HepG2 (cell line): ENCODE results near the gene EEF1A2. TPM values are rescaled to one million over a fixed set of nuclear protein-coding genes. Genes with fewer than 3 reads are reported as not detected.

Source experiments
- ATF7 ChIP-seq, 2 experiments: fragments of 450-650 bp in 1 of 2; sonication (generic) in 1 of 2; formaldehyde crosslinking in 1 of 2; IDR thresholded peaks; 2 replicates each; pipeline versions ENCODE4 v1.4.0 to v1.6.1; 2016 to 2020; ENCODE audit warnings: antibody characterized with exemption in 1 of 2, mild to moderate bottlenecking in 1 of 2, missing genetic modification reagents in 1 of 2
- GTF2F1 ChIP-seq: fragments of 150-350 bp; IDR thresholded peaks from 2 replicates; pipeline ENCODE4 v1.6.1; 2014; ENCODE audit warnings: low read length
- HMGA1 ChIP-seq: sonication (generic); formaldehyde crosslinking; conservative IDR thresholded peaks from 2 replicates; pipeline ENCODE4 v1.4.0; 2020; ENCODE audit warnings: missing genetic modification reagents
- IRF1 ChIP-seq: sonication (generic); formaldehyde crosslinking; IDR thresholded peaks from 2 replicates; pipeline ENCODE4 v1.4.0; 2020; ENCODE audit warnings: low read depth, mild to moderate bottlenecking, missing genetic modification reagents
- LRRFIP1 ChIP-seq: sonication (generic); formaldehyde crosslinking; conservative IDR thresholded peaks from 2 replicates; pipeline ENCODE4 v1.4.0; 2020; ENCODE audit warnings: missing genetic modification reagents
- MXD4 ChIP-seq: IDR thresholded peaks from 2 replicates; pipeline ENCODE4 v1.6.1; 2016; ENCODE audit warnings: mild to moderate bottlenecking, missing biosample characterization, missing genetic modification reagents
- PLSCR1 ChIP-seq: sonication (generic); formaldehyde crosslinking; IDR thresholded peaks from 2 replicates; pipeline ENCODE4 v1.5.0; 2020; ENCODE audit warnings: missing genetic modification reagents, mild to moderate bottlenecking, borderline replicate concordance
- SAFB2 ChIP-seq: sonication (generic); formaldehyde crosslinking; IDR thresholded peaks from 2 replicates; pipeline ENCODE4 v1.5.1; 2020; ENCODE audit warnings: missing genetic modification reagents, low read depth, mild to moderate bottlenecking, borderline replicate concordance
- U2AF1 ChIP-seq: fragments of 200-400 bp; formaldehyde crosslinking; optimal IDR thresholded peaks from 2 replicates; pipeline ENCODE3; 2017; ENCODE audit warnings: mild to moderate bottlenecking, low read depth, low read length
- ZKSCAN1 ChIP-seq: fragments of 150-350 bp; IDR thresholded peaks from 2 replicates; pipeline ENCODE4 v1.6.1; 2014; ENCODE audit warnings: low read length
- ZNF460 ChIP-seq: sonication (generic); formaldehyde crosslinking; IDR thresholded peaks from 2 replicates; pipeline ENCODE4 v1.5.1; 2020; ENCODE audit warnings: missing genetic modification reagents, mild to moderate bottlenecking, borderline replicate concordance
- ZNF747 ChIP-seq: sonication (generic); formaldehyde crosslinking; IDR thresholded peaks from 2 replicates; pipeline ENCODE4 v1.8.1; 2023; ENCODE audit warnings: missing genetic modification reagents, mild to moderate bottlenecking, borderline replicate concordance
- ZNF775 ChIP-seq: sonication (generic); formaldehyde crosslinking; IDR thresholded peaks from 2 replicates; pipeline ENCODE4 v1.4.0; 2020; ENCODE audit warnings: missing genetic modification reagents, mild to moderate bottlenecking, moderate library complexity, borderline replicate concordance
- polyA plus RNA-seq, 8 experiments: library from polyadenylated mRNA; depleted of rRNA in 3 of 8; stranded (reverse) in 7 of 8; unstranded in 1 of 8; fragments of >200 nt; fragmentation: Illumina TruSeq in 4 of 8; extraction: Trizol in 4 of 8; gene quantifications; 2 replicates each; pipeline versions ENCODE4 v1.2.1 to v1.2.3, GENCODE V29; 2011 to 2016; ENCODE audit warnings: low read depth in 4 of 8, missing spikeins in 1 of 8, mixed read lengths in 1 of 8; ENCODE audit not compliant: insufficient read depth in 1 of 8
- total RNA-seq, 5 experiments: library from RNA; depleted of rRNA; stranded (reverse); fragments of >200 nt; fragmentation: Illumina TruSeq; extraction: Trizol; gene quantifications; 2 replicates each; pipeline ENCODE4 v1.2.3, GENCODE V29; 2016; ENCODE audit warnings: low read depth in 1 of 5
- TF ChIP-seq, protein P1 (sequence below): sonication (generic); formaldehyde crosslinking; conservative IDR thresholded peaks from 2 replicates; pipeline ENCODE4 v1.4.0; 2020; ENCODE audit warnings: mild to moderate bottlenecking, missing genetic modification reagents, moderate library complexity
- TF ChIP-seq, protein P2 (sequence below): sonication (generic); formaldehyde crosslinking; IDR thresholded peaks from 2 replicates; pipeline ENCODE4 v1.4.0; 2020; ENCODE audit warnings: missing genetic modification reagents

The EEF1A2 gene
- total and polyA plus RNA-seq, 2 of the 13 experiments (the other 11 are each of a cell fraction or from before 2014, with no cell fraction given), result 0.44 to 0.87 TPM

DNA sequence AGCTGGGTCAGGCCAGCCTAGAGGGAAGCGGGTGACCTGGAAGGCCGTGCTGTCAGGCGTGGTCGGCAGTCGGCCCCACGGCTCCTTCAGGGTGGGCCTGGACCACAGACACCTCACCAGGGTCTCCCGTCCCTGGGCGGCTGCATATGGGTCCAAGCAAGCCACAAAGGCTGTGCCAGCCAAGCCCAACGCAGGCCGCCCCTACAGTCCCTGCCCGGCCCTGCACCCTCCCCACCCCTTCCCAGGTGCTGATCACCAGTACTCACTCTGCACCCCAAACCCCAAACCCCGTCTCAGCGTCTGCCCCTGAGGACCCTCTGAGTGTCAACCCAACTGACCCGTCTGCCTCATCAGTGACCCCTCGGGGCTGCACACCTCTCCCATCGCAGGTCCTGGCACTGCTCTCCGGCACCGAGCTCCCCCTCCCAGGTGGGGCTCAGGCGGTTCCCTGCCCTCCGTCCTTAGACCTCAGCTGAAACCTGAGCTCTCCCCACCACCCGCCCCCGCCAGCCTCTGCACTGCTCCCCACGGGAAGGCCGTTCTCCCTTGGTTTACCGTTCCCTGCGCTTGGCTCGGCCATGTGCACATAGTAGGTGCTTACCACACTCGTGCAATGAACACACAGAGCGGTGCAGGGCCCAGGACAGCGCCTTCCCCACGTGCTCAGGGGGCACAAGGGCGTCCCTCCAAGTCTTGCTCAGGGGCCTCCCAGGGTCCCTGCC, 20.2 kb upstream of the EEF1A2 start (continued):
- TF ChIP-seq, protein P1, sequence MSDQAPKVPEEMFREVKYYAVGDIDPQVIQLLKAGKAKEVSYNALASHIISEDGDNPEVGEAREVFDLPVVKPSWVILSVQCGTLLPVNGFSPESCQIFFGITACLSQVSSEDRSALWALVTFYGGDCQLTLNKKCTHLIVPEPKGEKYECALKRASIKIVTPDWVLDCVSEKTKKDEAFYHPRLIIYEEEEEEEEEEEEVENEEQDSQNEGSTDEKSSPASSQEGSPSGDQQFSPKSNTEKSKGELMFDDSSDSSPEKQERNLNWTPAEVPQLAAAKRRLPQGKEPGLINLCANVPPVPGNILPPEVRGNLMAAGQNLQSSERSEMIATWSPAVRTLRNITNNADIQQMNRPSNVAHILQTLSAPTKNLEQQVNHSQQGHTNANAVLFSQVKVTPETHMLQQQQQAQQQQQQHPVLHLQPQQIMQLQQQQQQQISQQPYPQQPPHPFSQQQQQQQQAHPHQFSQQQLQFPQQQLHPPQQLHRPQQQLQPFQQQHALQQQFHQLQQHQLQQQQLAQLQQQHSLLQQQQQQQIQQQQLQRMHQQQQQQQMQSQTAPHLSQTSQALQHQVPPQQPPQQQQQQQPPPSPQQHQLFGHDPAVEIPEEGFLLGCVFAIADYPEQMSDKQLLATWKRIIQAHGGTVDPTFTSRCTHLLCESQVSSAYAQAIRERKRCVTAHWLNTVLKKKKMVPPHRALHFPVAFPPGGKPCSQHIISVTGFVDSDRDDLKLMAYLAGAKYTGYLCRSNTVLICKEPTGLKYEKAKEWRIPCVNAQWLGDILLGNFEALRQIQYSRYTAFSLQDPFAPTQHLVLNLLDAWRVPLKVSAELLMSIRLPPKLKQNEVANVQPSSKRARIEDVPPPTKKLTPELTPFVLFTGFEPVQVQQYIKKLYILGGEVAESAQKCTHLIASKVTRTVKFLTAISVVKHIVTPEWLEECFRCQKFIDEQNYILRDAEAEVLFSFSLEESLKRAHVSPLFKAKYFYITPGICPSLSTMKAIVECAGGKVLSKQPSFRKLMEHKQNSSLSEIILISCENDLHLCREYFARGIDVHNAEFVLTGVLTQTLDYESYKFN (CRISPR knock-in tag), result no peak
- no peak for TF ChIP-seq U2AF1
- no peak for TF ChIP-seq MXD4
- no peak for TF ChIP-seq ZNF775 (CRISPR knock-in tag)
- TF ChIP-seq HMGA1 (CRISPR knock-in tag), result no peak
- no peak for TF ChIP-seq ZNF460 (CRISPR knock-in tag)
- TF ChIP-seq, protein P2, sequence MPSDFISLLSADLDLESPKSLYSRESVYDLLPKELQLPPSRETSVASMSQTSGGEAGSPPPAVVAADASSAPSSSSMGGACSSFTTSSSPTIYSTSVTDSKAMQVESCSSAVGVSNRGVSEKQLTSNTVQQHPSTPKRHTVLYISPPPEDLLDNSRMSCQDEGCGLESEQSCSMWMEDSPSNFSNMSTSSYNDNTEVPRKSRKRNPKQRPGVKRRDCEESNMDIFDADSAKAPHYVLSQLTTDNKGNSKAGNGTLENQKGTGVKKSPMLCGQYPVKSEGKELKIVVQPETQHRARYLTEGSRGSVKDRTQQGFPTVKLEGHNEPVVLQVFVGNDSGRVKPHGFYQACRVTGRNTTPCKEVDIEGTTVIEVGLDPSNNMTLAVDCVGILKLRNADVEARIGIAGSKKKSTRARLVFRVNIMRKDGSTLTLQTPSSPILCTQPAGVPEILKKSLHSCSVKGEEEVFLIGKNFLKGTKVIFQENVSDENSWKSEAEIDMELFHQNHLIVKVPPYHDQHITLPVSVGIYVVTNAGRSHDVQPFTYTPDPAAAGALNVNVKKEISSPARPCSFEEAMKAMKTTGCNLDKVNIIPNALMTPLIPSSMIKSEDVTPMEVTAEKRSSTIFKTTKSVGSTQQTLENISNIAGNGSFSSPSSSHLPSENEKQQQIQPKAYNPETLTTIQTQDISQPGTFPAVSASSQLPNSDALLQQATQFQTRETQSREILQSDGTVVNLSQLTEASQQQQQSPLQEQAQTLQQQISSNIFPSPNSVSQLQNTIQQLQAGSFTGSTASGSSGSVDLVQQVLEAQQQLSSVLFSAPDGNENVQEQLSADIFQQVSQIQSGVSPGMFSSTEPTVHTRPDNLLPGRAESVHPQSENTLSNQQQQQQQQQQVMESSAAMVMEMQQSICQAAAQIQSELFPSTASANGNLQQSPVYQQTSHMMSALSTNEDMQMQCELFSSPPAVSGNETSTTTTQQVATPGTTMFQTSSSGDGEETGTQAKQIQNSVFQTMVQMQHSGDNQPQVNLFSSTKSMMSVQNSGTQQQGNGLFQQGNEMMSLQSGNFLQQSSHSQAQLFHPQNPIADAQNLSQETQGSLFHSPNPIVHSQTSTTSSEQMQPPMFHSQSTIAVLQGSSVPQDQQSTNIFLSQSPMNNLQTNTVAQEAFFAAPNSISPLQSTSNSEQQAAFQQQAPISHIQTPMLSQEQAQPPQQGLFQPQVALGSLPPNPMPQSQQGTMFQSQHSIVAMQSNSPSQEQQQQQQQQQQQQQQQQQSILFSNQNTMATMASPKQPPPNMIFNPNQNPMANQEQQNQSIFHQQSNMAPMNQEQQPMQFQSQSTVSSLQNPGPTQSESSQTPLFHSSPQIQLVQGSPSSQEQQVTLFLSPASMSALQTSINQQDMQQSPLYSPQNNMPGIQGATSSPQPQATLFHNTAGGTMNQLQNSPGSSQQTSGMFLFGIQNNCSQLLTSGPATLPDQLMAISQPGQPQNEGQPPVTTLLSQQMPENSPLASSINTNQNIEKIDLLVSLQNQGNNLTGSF (CRISPR knock-in tag), result no peak
- TF ChIP-seq GTF2F1, result no peak
- TF ChIP-seq ZKSCAN1, result peak; percentile 88
- 0 out of 2 replicates have a peak, but pooled peaks have one; percentile 56 for TF ChIP-seq PLSCR1
- no peak for TF ChIP-seq ATF7 (IDR thresholded peaks at IDR 0.05)
- no peak for TF ChIP-seq ATF7 (CRISPR knock-in tag; IDR thresholded peaks at IDR 0.05)
- TF ChIP-seq IRF1 (CRISPR knock-in tag), result no peak
- no peak for TF ChIP-seq SAFB2 (CRISPR knock-in tag)
- no peak for TF ChIP-seq ZNF747
- no peak for TF ChIP-seq LRRFIP1
